ENCODE measurements around the gene KAZN. TPM values are rescaled to one million over a fixed set of nuclear protein-coding genes. Genes with fewer than 3 reads are reported as not detected.

KAZN gene
- total and polyA plus RNA-seq, 2 experiments from 2014 or later = 7.9 to 15.6 TPM

DNA sequence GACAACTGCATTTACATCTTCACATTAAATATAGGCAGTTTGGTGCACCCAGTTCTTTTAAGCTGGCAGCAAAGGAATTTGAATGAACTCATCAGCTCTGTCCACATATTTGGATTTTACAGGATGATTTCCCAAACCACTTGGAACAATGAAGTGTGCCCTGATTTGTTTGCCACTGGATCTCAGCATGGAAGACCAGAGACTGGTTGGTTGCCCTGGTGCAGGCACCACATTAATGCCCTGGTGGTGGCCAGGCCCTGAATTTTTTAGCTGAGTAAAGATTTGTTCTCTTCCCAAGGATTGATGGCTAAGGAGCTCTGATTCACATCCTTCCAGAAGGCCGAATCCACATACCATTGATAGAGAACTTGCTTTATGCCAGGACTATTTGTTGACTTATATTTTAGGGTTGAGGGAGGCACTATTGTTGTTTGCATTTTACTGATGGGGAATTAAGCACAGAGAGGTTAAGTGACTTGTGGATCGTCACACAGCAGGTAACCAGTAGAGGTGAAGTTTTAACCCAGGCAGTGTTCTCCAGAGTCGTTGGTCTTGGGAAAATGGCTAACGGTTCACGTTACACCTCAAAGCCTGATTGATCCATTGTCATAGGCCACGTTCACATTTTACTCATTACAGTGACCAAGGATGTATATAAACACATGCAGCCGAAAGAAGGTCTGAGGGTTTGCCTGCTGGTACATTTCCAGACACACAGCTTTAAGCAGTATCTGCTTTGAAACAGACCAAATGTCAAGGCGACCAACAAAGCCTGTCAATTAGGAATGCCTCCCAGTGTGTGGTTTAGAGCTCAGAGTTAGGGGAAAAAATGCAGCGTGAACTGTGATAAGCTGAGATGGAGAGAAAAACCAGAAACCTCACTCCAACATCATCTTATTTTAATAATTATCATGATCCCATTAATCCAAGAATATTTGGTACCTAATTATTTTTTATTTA lies 50.7 kb downstream of the KAZN start:
- Histone ChIP-seq H4K20me1 (ENCODE audit: insufficient read depth, poor library complexity, severe bottlenecking) (no peaks in the 10 kb centered on the region), H3K9me3 (ENCODE audit: low read depth) (no peaks in the 10 kb centered on the region), H2AFZ (no peak overlapping the region), H3K27ac (no peak overlapping the region), H3K4me3 (no peak overlapping the region), H3K27me3 (no peaks in the 10 kb centered on the region), H3K9me2 (replicated peaks; ENCODE audit: insufficient read depth) (no peaks in the 10 kb centered on the region), H3K4me1 (ENCODE audit: insufficient read depth) (no peaks in the 10 kb centered on the region), H3K36me3 (replicated peaks; ENCODE audit: insufficient read depth, low read depth) (no peaks in the 10 kb centered on the region), H3K4me2 (no peak overlapping the region), H3K79me2 (no peaks in the 10 kb centered on the region)
- TF ChIP-seq CTCF (IDR thresholded peaks at IDR 0.05; ENCODE audit: poor library complexity) (no peak), EZH2 (IDR thresholded peaks at IDR 0.05; ENCODE audit: borderline replicate concordance) (no peak), EZH2phosphoT487 (IDR thresholded peaks at IDR 0.05; ENCODE audit: low read depth, severe bottlenecking, unreplicated experiment) (no peak)
- WGBS (ENCODE audit: low lambda C conversion rate, missing lambda C conversion rate) = 63% methylated on average over 9 of the region's 9 CpGs
- no peak for DNase-seq (ENCODE audit: low spot score)

GRCh38 chr1:14649976-14650375 lies 51.5 kb downstream of the KAZN start:
- 81% methylated on average over 1 of the region's 1 CpG for WGBS (ENCODE audit: low lambda C conversion rate, missing lambda C conversion rate)
- H3K27me3 ChIP-seq = no peaks in the 10 kb centered on the region
- H3K9me2 ChIP-seq (replicated peaks; ENCODE audit: insufficient read depth) = no peaks in the 10 kb centered on the region
- no peaks in the 10 kb centered on the region for H3K4me1 ChIP-seq (ENCODE audit: insufficient read depth)
- no peak overlapping the region for H2AFZ ChIP-seq
- H3K36me3 ChIP-seq (replicated peaks; ENCODE audit: insufficient read depth, low read depth) = no peaks in the 10 kb centered on the region
- DNase-seq (ENCODE audit: low spot score) = no peak
- TF ChIP-seq EZH2phosphoT487 (IDR thresholded peaks at IDR 0.05; ENCODE audit: low read depth, severe bottlenecking, unreplicated experiment) (no peak), EZH2 (IDR thresholded peaks at IDR 0.05; ENCODE audit: borderline replicate concordance) (no peak), CTCF (IDR thresholded peaks at IDR 0.05; ENCODE audit: poor library complexity) (no peak)
- no peaks in the 10 kb centered on the region for H4K20me1 ChIP-seq (ENCODE audit: insufficient read depth, poor library complexity, severe bottlenecking)
- no peak overlapping the region for H3K4me3 ChIP-seq
- no peak overlapping the region for H3K27ac ChIP-seq
- no peaks in the 10 kb centered on the region for H3K79me2 ChIP-seq
- no peaks in the 10 kb centered on the region for H3K9me3 ChIP-seq (ENCODE audit: low read depth)
- no peak overlapping the region for H3K4me2 ChIP-seq

DNA sequence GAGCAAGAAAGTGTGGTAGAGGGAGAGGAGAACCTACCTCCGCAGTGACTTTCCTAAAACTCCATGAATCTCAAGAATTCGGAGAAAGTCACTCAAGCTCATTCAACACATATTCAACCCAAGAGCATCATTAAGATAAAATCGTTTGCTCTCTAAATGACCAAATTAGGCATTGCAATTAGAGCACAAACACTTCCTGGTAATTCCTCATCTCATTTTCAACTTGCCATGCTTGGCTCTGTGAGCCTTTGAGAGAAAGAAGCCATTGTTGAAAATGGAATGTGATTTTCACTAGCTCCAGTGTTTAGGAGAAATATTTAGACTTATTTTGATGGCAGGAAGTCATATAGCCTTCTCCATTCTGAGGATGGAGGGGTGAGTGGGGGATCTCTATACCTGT lies 52.5 kb downstream of the KAZN start:
- no peak overlapping the region for H3K4me2 ChIP-seq
- no peaks in the 10 kb centered on the region for H3K79me2 ChIP-seq
- H3K9me2 ChIP-seq (replicated peaks; ENCODE audit: insufficient read depth) = no peaks in the 10 kb centered on the region
- no peaks in the 10 kb centered on the region for H3K27me3 ChIP-seq
- H3K36me3 ChIP-seq (replicated peaks; ENCODE audit: insufficient read depth, low read depth) = no peaks in the 10 kb centered on the region
- DNase-seq (ENCODE audit: low spot score) = no peak
- no peak overlapping the region for H3K4me3 ChIP-seq
- no peaks in the 10 kb centered on the region for H3K4me1 ChIP-seq (ENCODE audit: insufficient read depth)
- H3K9me3 ChIP-seq (ENCODE audit: low read depth) = no peaks in the 10 kb centered on the region
- H4K20me1 ChIP-seq (ENCODE audit: insufficient read depth, poor library complexity, severe bottlenecking) = no peaks in the 10 kb centered on the region
- 66% methylated on average over 3 of the region's 3 CpGs for WGBS (ENCODE audit: low lambda C conversion rate, missing lambda C conversion rate)
- H2AFZ ChIP-seq = no peak overlapping the region
- no peak for TF ChIP-seq EZH2phosphoT487 (IDR thresholded peaks at IDR 0.05; ENCODE audit: low read depth, severe bottlenecking, unreplicated experiment)
- no peak for TF ChIP-seq CTCF (IDR thresholded peaks at IDR 0.05; ENCODE audit: poor library complexity)
- no peak for TF ChIP-seq EZH2 (IDR thresholded peaks at IDR 0.05; ENCODE audit: borderline replicate concordance)
- H3K27ac ChIP-seq = no peak overlapping the region
